Stimulated activated CD4-positive, alpha-beta T cell treated with anti-CD3 and anti-CD28 coated beads, Interleukin-15, amount 100 ng/mL, for 1 hour (primary cell): ENCODE data around the gene NUS1.
A peak's percentile ranks its signal among the peaks of the same experiment; 100 is the strongest.
"Not testable (repeated sequence)": the region's sequence is repeated elsewhere in the genome, so short reads cannot be mapped to it uniquely, and the experiment has no call there.

ENCODE experiments used
- DNase-seq, 2 donors: peaks; one replicate each; pipeline ENCODE4 v3.0.0-alpha.2; 2020; ENCODE audit warnings: low read depth in 1 of 2, low spot score in 1 of 2

Gene NUS1

DNA sequence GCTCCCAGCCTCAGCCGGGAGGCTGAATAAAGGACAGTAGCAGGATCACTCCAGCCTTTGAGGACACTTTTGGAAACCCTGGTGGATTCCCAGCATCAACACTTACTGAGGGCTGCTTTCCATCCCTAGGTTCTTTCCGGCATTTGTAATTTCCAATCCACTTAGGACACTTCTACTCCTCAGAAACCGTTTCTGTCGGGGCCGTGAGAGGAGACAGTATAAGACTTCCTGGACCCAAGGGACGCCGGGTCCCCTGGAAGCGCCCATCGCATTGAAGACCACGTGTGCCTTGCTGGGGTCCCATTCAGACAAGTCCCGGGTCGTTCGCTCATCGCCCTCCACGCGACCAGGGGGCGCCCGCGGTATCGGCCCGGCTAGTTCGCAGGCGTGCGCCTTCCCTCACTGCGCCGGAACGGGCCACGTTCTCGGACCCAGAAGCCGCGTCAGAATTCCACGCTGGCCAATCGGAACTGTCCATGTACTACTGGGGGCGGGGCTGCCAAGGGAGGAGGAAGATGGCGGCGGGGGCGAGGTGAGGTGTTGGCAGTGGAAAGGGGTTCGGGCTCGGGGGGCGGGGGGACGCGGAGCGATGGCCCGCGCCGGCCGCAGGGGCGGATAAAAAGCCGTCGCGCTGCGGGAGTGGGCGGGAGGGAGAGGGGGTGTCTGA lies at the start of gene NUS1:
Gene NUS1 (plus strand): TSS at position 479 of the 667 bp plus-strand sequence. CDS start 202 bp downstream, outside the sequence.
- peak; percentile 93 to 98 for DNase-seq

DNA sequence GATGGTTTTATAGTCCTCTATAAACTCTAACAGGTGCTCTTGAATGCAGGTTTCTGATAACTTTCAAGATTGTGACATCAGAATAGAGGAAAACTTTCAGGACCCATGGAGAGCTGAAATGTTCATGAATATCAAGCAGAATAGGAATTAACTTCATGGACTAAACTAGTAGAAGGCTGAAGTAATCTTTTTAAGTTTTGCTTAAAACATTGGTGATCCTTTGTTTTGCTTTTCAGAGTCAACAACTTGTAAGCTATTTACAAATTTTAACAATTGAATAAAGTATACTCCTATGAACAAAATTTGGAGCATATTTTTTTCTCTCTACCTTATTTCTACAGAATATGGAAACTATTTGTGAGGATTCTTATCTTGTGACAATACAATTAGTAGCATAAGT lies 47.7 kb upstream of the NUS1 start:
- no peak for DNase-seq

DNA sequence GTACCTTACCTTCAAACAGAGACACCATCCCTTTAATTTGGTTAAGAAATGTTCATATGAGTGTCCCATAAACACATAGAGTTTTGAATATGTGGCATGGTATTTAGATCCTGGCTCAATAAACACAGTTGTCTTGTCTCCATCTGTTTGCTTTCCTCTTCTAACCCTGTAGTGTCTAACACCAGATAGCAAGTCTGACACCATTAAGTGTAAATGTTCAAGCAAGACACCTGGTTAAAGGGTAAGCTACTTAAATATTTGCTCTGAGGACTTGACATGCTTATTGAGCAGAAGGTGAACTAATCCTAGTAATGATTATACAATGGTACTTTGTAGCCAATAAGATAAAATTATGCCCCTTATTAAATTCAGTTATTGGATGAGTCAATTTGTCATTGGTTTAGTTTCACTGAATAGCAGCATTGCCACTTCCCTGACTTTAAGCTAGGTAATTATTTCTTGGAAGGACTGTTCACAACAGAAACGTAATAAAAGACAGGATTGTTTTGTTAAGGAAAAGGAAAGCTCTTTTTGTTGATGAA lies 46.1 kb upstream of the NUS1 start:
- no peak for DNase-seq

DNA sequence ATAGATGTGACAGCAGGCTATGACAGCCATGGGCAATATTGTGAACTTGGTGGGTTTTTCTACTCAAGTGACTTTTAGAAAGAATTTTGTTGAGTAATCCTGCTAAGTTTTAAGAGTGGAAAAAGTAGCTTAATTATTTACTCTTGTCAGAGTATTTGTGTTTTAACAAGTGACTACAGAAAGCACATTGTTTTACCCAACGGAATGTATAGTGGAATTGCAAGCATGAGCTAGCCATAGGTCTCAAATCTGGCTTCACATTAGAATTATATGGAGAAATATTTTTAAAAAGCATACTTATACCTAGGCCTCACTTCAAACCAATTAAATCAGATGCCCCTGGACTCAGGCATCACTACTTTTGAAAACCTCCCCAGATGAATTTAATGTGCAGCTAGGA lies 37.5 kb upstream of the NUS1 start:
- no peak for DNase-seq

DNA sequence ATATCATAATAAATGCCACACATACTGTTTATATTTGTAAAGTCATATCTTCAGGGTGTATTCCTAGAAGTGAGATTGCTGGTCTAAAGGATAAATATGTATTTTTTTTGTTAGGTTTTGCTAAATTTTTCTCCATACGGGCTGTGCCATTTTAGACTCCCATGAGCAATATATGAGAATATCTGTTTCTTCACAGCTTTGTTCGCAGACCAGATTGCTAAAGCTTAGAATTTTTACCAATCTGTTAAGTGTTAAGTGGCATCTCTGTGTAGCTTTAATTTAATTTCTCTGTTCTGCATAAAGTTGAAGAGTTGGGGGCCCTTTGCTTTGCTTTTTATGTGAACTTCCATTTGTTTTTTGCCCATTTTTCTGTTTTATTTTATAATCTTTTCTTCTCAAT lies 32.3 kb upstream of the NUS1 start:
- no peak for DNase-seq

DNA sequence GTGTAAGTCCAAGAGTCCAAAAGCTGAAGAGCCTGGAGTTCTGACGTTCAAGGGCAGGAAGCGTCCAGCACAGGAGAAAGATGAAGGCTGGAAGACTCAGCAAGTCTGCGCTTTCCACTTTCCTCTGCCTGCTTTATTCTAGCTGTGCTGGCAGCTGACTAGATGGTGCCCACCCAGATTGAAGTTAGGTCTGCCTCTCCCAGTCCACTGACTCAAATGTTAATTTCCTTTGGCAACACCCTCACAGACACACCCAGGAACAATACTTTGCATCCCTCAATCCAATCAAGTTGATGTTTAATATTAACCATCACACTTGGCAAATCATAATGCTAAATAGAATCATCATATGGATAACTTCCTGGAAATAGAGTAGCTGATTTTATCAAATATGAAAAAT lies 23.3 kb upstream of the NUS1 start:
- DNase-seq, result not testable (repeated sequence)

DNA sequence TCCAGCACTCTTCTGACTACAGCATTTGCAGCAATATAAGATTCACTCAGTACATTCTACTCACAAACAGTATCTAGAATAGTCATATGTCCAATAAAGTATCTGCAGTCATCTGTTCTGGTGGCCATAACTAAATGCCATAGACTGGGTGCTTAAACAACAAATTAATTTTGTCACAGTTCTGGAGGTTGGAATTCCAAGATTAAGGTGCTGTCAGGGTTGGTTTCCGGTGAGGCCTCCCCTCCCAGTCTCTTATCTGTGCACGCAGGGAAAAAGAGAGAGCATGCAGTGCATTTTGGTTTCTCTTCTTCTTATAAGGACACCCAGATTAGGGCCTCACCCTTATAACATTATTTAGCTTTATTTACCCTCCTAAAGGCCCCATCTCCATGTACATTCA lies 21.3 kb upstream of the NUS1 start:
- no peak for DNase-seq

DNA sequence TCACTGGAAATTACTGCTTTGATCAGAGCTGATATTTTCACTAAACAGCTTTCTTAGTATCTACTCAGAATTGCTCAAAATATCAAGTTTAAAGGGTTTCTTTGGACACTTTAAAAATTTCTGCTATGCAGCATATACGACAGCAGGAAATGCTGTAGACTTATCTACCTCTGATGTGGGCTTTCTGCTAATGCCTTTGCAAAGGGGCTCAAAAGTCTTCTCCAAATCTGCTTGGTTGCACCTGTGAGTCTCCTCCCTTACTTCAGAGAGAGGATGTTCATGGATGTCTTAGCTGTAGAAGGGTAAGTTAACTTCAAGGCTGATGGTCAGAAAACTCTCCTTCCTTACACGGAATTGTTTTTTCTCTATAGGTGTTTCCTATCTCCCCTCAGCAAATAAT lies 19.9 kb upstream of the NUS1 start:
- no peak for DNase-seq

DNA sequence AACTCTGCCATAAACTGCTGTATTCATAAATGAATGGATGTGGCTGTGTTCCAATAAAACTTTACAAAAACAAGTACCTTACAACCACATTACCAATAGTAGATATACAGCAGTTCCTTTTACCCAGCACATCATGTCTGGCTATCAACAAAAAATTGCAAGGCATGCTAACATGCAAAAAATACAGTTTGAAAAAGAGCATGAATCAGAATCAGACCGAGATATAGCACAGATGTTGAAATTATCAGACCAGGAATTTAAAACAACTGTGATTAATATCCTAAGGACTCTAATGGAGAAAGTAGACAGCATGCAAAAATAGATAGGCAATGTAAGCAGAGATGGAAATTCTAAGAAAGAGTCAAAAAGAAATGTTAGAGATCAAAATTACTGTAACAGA lies 8.4 kb upstream of the NUS1 start:
- DNase-seq, result no peak

DNA sequence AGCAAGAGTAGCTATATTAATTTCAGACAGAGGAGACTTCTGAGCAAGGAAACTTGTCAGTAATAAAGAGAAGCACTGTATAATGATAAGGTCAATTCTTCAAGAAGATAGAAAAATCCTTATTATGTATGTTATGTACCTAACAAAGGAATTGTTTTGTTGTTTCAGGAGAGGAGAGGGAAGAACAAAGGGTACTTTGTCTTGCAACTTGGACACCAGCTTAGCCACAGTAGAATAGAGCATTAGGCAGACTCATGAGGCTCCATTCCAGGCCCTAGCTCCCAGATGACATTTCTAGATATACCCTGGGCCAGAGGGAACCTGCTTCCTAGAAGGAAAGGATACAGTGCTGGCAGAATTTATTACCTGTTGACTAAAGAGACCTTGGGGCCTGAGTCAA lies 6.5 kb upstream of the NUS1 start:
- no peak for DNase-seq

DNA sequence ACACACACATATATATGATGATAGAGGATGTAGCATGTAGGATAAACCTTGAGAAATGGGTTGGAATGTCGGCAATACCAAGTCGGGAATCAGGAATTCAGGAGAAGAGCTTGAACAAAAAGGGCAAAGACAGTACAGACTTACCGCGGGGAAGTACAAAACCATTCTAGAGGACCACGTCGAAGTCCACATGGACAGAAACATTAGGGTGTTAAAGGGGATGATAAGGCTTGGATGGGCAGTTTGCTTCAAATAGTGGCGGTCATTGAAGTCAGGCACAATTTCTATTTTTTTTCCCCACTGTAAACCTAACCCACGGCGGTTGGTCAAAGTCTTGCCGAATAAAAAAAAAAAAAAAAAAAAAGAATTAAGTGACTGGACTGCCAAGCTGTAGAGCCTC lies 766 bp upstream of the NUS1 start:
- no peak for DNase-seq

DNA sequence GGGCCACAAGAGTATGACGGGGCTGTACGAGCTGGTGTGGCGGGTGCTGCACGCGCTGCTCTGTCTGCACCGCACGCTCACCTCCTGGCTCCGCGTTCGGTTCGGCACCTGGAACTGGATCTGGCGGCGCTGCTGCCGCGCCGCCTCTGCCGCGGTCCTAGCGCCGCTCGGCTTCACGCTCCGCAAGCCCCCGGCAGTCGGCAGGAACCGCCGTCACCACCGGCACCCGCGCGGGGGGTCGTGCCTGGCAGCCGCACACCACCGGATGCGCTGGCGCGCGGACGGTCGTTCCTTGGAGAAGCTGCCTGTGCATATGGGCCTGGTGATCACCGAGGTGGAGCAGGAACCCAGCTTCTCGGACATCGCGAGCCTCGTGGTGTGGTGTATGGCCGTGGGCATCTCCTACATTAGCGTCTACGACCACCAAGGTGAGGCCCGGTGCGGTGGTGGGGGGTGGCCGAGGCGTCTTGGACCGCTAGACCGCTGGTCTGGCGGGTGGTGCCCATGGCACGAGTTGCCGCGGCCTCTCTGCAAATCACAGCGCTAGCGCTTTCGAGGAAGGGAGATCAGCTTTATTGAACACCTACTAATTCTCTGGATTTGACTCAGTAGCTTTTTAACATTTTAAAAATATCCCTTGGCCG lies 511 bp downstream of the NUS1 start:
- DNase-seq, result not testable (repeated sequence)

DNA sequence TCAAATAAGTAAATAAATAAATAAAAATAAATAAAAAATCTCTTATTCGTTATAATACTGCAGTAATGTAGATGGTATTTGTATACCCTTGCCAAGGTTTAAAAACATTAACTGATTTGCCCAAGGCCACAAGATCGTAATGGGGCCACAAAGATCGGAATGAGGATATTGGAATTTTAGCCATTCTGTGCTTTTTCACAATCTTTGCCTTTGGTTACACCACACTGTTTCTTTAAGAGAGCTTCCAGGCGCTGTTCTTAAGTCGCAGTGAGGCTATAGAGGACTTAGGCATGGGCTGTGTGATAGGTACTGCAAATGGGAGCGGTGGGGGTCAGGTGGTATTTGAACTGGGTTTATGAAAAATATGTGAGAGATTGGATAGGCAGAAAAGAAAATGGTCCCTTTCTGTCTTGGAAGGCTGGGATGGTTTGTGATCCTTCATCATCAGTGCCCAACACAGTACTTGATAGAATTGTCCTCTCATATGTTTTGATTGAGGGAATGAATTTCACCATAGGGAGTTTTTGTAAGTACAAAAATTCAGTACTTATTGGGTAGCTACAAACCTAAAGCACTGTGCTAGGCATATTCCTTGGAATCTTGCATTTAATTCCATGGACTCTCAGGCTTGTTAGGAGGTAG lies 1.4 kb downstream of the NUS1 start:
- no peak for DNase-seq

DNA sequence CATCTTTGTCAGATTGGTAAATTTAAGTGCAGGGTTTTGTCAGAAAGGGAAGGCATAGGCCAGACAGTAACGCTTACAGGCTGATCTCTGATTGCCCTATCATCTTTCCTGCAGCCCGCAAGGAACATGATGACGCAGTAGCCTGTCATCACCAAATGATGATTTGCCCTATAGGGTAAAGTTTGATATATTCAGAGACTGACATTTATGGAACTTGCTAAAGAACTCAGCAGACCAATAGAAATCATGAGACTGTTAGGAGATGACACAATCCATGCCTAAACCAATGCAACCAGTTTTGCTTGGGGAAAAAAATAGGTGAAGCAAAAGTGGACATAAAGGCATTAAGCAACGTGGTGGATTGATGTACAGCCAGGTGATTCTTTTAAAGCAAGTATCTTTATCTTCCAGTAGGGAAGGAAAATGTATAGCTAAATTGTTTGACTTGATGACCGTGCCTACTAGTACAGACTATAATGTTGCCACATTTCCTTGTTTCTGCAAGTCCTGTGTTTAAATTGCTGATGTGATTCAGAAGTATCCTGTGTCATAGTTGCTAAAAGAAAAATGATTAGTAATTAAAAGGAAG lies 2.4 kb downstream of the NUS1 start:
- DNase-seq, result no peak

DNA sequence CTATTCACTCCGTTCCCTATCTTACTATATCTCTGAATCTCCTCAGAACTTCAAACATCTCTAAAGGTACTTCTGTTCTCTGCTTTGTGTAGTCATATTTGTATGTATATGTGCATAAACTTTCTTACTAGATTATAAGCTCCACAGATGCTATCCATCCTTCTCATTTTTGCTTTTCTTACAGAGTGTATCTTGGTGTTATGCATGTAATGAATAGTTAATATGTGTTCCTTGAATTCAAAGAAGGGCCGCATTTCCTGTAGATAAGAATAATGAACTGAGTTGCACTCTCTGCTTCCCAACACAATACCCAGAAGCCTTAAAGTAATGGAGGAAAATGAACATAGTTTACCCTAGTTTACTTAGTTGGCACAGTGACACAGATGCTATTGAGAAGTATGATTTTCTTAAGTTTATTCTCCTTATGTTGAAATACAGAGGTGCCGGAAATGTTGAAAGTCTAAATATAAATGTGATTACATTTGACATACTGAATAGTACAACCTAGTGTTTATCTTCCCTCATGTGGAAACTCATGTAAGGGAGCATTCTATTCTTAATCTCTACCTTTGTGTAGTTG lies 6.0 kb downstream of the NUS1 start:
- DNase-seq, result no peak

DNA sequence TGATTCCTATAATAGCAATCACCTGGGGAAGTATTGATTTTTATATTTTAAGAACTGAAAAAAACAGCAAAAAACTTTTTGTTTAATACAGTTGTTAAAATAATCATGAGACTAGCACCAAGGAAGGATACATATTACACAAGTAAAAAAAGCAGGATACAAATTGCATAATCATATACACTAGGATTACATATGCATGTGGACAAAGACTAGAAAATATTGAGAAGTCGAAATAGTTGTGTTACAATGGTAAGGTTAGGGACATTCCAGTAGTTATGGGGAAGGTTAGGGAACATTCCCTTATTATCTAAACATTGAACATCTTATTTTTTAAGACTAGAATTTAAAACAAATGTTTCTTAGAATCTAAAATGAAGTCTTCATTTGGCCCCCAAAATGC lies 9.5 kb downstream of the NUS1 start:
- DNase-seq, result no peak

DNA sequence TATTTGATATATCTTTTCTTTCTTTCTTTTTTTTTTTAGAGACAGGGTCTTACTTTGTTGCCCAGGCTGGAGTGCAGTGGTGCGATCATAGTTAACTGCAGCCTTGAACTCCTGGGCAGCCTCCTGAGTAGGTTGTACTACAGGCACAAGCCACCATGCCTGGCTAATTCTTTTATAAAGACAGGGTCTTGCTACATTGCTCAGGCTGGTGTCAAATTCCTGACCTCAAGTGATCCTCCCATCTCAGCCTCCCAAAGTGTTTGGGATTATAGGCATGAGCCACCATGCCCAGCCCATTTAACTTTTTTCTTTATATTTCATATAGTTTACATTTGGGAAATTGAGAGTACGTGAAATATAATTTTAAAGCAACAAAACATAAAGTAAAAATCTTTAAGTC lies 10.1 kb downstream of the NUS1 start:
- no peak for DNase-seq

DNA sequence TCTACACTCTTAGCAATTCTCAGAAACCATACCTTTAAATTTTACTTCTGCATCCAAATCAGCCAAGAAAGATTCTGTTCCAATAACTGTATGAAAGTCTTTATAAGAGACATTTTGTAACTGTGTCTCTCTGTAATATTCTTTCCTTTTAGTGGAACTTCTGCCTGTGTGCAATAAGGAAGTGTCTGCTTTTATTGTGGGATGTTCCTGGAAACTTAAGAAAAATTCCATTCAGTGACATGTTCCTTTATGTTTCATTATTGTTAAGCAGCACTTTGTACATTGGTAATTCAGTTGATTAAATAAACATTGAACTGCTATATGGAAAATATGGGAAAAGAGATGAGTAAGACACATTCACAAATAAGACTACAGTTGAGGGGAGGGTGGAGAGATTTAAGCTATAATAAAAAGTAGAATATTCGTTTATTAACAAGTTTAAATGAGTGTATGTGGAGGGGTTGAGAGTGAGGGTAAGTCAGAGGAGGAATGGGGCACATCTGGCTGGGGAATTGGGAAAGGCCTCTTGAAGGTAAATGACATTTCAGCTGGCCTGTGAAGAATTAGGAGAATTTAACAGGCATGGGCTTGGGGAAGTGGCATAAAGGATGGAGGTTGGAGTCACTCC lies 11.9 kb downstream of the NUS1 start:
- no peak for DNase-seq

DNA sequence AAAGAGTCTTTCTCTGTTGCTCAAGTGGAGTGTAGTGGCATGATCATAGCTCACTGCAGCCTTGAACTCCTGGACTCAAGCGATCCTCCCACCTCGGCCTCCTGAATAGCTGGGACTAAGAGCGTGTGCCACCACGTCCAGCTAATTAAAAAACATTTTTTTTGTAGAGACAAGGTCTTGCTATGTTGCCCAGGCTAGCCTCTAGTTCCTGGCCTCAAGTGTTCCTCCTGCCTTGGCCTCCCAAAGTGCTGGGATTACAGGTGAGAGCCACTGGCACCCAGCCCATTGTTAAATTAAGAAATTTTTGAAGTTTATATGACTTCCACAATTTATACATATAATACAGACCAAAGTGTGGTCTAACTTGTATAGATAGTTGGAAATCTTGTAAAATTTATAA lies 14.3 kb downstream of the NUS1 start:
- not testable (repeated sequence) for DNase-seq

DNA sequence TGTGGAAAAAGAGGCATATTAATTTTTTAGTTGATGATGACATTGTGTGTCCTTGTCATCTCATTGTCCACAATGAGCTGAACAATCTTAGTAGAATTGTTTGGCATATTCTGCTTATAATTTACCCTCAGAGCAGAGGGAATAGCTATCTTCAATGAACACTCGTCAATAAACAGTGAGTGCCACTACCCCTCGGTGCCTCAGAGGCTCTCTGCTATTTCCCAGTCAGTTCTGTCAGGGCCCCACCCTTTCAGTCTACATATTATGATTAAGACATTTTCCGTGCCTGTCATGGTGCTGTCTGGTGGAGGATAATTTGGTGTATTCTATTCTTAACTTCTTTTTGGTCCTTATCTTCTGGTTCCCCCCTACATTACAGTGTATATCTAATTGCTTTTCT lies 31.2 kb downstream of the NUS1 start:
- DNase-seq, result no peak

DNA sequence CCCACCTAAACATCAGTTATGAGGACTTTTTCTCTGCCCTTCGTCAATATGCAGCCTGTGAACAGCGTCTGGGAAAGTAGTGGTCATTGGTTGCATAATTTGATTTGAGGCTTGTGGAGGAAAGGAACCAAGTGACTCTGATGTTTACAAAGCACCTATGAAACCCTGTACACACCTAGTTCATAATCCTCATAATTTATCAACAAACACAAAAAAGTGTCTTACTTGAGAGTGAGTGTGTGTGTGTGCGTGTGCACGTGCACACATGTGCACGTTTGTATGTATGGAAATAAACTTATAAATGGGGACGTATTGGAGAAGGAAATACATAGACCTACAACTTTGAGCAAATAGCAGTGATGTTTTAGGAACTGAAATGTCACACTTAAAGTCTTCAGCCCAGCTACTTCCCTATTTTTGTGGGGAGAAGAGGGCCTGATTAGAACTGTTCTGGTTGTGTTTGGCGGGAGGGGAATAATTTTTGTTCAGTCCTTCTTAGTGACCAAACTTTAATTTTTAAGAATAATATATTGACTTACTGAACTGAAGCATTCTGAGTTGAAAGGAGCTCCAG lies 31.8 kb downstream of the NUS1 start:
- not testable (repeated sequence) for DNase-seq
